ENCODE results near the gene BTN2A1.

BTN2A1 gene

DNA sequence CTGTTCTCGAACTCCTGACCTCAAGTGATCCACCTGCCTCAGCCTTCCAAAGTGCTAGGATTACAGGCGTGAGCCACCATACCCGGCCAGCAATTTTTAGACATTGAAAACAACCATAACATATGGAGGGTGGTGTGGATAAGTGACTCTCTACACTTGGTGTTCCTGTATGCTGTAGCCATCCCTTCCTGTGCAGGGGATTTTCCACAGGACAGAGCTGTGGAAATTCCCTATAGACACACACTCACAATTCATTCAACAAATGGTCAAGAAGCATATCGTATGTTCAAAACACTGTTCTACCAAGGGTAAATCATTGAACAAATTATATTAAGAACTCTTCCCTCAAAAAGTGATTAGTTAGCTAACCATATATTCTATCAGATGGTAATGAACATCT lies 6.3 kb downstream of the BTN2A1 start:
- no peak overlapping the region for H3K27ac ChIP-seq
- no peak for DNase-seq (ENCODE audit: low read depth, low spot score)

DNA sequence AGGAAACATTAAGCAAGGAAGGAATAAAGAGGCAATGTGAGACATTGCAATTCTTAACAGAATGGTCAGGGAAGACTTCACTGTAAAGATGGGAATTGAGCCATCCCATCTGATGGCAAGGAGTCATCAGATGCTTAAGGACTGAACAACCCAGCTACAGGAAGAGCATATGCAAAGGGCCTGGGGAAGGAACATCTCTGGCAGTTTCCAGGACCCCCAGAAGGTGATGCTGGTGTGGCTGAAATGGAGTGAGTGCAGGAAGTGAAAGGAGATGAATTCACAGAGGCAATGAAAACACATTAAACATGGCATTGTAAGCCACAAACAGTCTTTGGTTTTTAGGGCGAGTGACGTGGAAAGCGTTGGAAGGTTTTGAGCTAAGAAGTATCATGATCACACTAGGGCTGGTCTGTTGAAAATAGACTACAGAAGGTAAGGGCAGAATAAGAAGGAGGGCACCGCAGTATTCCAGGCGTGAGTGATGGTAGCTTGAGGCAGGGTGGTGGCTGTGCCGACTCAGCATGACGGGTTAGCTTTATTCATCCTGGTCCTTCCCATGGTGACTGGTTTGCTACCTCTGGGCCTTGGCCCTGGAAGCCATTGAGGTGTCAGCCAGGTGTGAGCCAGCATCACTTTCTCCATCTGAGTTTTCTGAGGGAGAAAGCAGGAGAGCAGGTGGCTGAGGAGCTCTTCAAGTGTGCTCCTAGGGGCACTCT lies 6.8 kb downstream of the BTN2A1 start:
- DNase-seq (ENCODE audit: low read depth, low spot score), result no peak
- H3K27ac ChIP-seq, result no peak overlapping the region

GRCh38 chr6:26465776-26466175 lies 8.0 kb downstream of the BTN2A1 start:
- DNase-seq (ENCODE audit: low read depth, low spot score), result no peak
- no peak overlapping the region for H3K27ac ChIP-seq

GRCh38 chr6:26468829-26469228 lies 11.1 kb downstream of the BTN2A1 start:
- DNase-seq (ENCODE audit: low read depth, low spot score), result no peak
- H3K27ac ChIP-seq, result no peak overlapping the region

- no peak for DNase-seq (ENCODE audit: low read depth, low spot score)
- H3K27ac ChIP-seq, result no peak overlapping the region
These were observed 12.9 kb downstream of the BTN2A1 start for GRCh38 chr6:26470643-26471042.

DNA sequence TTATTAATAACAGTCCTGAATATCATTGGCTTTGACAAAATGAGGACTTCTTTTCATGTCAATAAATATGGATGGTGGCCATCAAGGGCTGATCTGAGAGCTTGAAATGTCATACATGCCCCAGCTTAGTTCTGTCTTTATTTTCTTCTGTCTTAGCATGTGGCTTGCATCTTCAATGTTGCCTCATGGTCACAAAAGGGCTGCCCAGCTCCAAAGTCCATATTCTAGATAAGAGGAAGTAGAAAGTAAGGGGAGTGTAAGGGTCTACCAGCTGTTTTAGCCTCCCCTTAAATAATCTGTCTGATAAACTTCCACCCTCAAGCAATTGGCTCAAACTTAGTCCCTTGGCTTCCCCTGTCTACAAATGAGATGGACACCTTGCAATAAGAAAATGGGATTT lies 14.2 kb downstream of the BTN2A1 start:
- no peak overlapping the region for H3K27ac ChIP-seq
- DNase-seq (ENCODE audit: low read depth, low spot score), result no peak

DNA sequence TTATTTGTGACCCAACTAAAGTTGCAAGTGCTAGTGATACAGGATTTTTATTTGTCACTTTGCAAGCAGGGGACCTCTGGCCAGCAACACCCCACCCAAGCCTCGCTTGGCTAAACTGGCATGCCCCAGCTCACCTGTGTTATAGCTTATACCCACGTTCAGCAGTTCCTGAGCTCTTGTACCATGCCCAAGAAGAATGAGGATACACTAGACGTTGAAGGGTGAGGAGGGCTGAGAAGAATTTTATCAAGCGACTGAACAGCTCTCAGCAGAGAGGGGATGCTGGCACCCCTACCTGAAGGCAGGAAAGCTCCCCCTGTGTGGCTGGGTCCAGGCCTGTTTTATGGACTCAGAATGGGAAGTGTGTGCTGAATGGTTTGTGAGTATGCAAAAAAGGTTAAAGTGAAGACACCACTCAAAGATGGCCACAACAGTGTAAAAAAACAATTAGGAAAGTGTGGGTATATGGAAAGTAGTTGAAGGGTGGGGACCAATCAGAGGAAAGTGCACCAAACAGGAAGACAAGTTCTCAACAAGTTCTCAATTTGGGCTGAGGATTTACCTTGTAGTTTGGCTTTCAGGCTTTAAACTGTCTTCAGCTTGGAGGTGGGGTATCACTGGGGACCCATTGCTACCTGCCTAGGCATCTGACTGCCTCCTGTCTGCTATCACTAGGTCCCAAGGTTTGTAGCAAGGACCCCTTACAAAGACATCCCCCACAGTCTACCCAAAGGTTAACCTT lies 15.0 kb downstream of the BTN2A1 start:
- no peak for DNase-seq (ENCODE audit: low read depth, low spot score)
- peak overlapping the region; percentile 83 for H3K27ac ChIP-seq

DNA sequence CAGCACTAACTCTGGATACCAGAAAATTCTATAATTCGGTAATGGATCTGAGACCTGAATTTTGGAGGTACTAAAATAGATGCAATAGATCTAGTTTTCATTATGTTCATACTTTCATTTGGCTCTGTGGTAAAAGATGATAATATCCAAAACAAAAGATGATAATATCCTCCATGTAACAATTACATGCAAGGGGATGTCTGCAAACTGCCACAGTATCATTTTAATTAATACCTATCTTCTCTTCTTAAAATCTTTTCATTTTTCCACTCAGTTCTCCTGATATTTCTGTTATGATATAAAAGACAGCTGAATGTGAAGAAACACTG lies 15.6 kb downstream of the BTN2A1 start:
- H3K27ac ChIP-seq, result peak overlapping the region; percentile 83
- no peak for DNase-seq (ENCODE audit: low read depth, low spot score)

DNA sequence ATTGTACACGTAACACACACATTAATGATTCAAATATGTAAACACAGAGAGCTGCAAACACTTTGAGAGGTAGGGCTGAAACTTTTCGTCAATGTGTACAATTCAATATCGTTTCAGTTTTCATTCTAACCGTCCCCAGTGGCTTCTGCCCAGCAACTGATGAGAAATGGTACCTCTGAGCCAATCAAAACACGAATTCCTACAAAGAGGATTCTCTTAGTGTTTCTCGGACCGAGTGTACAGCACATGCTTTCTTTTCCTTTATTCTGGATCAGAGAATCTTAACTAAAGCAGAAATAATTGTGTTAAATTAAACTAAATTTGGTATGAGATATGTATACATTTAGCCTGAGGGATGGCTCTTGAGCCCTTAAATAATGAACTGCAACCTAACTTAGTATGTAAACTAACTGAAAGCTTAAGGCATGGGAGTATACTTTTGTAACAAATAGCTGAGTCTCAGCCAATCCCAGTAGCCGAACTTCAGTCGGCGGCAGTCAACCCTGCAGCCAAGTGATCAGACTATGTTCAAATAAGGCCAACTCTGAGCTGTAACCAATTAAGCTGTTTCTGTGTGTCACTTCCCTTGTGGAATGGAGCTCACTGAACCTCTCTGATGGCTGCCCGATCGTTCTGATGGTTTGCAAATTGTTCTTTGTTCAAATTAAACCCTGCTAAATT lies 16.1 kb downstream of the BTN2A1 start:
- DNase-seq (ENCODE audit: low read depth, low spot score), result peak; percentile 71

DNA sequence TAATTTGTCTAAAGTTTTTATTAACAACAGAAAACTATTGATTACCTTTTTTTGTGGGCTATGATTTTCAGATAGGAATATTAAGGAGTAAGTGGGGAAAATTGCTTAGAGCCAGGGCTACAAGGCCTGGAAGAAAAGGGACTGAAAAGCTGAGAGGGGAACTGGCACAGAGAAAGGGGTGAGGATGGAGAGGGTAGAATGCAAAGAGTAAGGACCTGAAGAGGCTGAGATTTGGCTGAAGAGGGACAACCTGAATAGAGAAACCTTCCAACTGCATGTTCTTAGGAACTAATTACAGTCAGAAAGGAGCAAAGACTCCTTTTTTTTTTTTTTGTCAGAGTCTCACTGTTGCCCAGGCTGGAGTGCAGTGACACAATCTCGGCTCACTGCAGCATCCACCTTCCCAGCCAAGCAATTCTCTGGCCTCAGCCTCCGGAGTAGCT lies 16.7 kb downstream of the BTN2A1 start:
- DNase-seq (ENCODE audit: low read depth, low spot score), result no peak
- H3K27ac ChIP-seq, result peak overlapping the region; percentile 83

More for the DNA sequence above, 16.1 kb downstream of the BTN2A1 start:
- H3K27ac ChIP-seq, result peak overlapping the region; percentile 83

- no peak for DNase-seq (ENCODE audit: low read depth, low spot score)
- H3K27ac ChIP-seq, result no peak overlapping the region
These were observed 18.3 kb downstream of the BTN2A1 start for GRCh38 chr6:26475823-26476729.

DNA sequence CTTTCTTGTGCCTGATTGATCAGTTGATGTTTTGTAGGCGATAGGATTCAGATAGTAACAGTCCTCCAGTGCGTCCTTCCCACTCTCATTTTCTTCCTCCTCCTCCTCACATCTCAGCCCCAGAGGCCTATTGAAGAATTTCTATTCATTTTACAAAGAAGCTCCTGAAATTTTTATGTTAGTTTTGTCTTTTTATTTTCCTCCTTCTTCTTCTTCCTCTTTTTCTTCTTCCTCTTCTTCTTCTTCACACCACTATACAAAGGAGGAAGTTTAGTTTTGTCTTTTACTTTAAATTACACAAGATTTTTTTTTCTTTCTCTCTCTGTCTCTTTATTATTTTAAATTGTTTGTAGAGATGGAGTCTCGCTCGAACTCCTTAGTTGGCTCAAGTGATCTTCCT lies 19.1 kb downstream of the BTN2A1 start:
- DNase-seq (ENCODE audit: low read depth, low spot score), result no peak
- no peak overlapping the region for H3K27ac ChIP-seq

DNA sequence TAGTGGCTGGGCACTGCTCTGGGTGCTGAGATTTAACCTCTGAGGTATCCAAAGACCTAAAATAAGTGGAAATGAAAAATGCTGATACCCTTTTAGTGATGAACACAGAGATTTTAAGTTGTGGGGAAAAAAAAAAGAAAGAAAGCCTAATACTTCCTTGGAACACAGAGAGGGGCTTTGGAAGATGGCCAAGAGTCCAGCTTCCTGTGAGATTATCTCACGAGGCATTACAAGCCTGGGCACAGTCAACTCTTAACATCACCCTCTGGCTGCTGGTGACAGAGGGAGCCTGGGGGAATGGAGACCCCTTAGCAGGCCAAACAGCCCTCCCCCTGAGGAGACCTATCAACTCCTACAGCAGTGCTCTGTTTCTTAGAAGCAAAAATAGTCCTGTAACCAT lies 19.7 kb downstream of the BTN2A1 start:
- H3K27ac ChIP-seq, result no peak overlapping the region
- DNase-seq (ENCODE audit: low read depth, low spot score), result no peak

DNA sequence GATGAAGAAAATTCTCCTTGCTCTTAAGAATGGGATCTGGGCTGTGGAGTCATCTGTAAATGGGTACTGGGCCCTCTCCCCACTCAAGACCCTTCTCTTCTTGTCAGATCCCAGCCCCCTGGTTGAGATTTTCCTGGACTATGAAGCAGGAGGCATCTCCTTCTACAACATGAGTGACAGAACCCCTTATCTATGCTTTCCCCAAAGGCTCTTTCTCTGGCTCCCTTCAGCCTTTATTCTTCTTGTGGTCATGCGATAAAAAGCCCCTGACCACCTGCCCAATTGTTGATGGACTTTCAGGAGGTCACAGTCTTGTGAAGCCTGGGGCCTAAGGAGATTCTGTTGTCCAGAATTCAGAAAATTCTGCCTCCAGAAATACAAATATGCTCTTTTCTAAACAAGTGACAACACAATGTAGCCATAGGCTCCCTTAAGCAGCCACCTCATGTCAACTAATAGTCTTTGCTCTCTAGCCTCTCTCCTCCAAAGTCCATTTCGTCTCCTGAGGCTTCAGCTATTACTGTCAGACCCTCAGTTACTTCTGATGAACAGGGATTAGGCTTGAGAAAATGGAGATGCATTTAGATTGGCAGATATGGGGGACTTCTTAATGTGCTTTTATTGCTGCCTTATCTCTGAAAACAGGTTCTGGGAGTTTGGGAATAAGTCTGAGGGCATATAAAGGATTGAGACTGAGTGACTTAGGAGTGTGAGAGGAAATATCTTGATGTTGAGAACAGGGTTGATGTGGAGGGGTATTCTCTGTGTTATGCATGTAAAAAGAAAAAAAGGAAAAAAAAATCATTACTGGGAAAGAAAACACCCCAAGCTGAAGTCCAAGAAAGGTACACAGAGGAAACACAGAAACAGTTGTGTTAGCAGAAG lies 20.6 kb downstream of the BTN2A1 start:
- no peak overlapping the region for H3K27ac ChIP-seq
- no peak for DNase-seq (ENCODE audit: low read depth, low spot score)

- DNase-seq (ENCODE audit: low read depth, low spot score), result no peak
- H3K27ac ChIP-seq, result no peak overlapping the region
These were observed 21.2 kb downstream of the BTN2A1 start for GRCh38 chr6:26478985-26479278.

DNA sequence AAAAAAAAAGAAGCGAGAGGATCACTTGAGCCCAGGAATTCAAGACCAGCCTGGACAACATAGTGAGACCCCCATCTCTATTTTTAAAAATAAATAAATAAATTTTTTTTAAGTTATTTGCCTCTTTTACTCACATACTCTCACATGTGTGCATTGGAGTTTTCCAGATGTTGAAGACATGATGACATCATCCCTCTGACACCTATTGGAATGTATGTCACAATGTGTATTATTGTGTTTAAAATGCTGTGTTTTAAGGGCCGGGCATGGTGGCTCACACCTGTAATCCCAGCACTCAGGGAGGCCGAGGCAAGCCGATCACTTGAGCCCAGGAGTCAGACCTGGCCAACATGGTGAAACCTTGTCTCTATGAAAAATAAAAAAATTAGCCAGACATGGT lies 24.6 kb downstream of the BTN2A1 start:
- no peak for DNase-seq (ENCODE audit: low read depth, low spot score)

DNA sequence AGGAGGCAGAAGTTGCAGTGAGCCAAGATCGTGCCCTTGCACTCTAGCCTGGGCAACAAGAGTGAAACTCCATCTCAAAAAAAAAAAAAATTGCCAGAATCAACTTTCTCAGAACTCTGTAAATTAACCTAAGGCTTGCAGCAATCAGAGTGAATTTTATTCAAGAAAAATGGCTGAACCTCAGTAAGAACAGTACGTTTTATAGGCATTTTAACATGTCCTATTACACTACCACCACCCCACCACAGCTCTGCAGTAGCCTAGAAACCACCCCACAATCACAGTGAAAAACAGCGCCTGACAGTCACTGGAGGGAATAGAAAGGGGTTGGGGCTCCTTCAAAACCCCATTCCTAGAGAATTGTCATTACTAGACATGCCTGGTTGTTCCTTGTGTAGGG lies 26.0 kb downstream of the BTN2A1 start:
- no peak for DNase-seq (ENCODE audit: low read depth, low spot score)

More for the DNA sequence above, 24.6 kb downstream of the BTN2A1 start:
- H3K27ac ChIP-seq, result no peak overlapping the region

DNA sequence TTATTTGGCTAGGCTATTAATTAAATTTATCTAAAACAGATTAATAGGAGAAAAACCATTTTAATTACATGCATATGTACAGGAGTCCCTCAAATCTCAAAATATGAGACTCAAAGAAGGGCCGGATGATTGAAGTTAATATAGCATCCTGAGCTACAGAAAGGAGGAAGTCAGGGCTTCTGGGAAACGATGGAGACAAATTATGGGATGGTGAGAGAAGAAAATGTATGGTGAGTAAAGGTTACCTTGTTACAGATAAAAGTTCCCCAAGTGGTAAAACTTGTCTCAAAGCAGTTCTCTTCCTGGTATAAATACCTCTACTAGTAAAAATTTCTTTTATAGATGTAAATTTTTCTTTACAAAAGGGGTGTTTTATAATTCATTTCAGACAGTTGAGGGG lies 26.4 kb downstream of the BTN2A1 start:
- DNase-seq (ENCODE audit: low read depth, low spot score), result no peak
- H3K27ac ChIP-seq, result no peak overlapping the region

More for the DNA sequence above, 26.0 kb downstream of the BTN2A1 start:
- no peak overlapping the region for H3K27ac ChIP-seq

DNA sequence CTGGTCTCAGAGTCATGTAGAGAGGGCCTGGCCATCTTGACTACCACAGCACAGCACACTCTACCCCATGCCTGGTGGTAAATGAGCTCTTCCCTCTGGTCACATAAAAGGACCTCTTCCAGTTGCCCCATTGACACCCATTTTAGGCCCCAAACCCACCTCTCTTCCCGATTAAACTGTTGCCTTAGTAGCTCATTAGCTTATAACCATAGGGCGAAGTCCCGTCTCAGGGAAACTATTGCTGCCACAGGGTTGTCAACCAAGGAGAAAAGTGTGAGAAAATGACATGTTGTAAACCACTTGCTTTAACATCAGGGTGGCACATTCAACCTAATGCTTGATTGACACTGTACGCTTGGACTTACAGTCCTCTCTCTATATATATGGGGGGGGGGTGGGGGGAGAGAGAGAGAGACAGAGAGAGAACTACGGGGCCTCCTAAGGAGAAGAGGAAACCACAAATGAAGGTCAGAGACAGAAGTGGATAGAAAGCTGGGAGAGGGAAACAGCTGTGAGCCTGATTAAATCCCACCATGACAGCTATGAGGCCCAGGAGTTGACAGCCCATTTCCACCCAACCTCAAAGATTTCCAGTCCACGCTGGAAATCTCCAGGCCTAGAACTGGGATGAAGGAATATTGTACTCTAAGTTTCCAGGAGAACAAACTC lies 27.5 kb downstream of the BTN2A1 start:
- DNase-seq (ENCODE audit: low read depth, low spot score), result no peak
- H3K27ac ChIP-seq, result no peak overlapping the region

Measured in epithelial cell of prostate (primary cell).